Spleen (tissue), 11 donors: Measurements from ENCODE around the gene ZNF714. TPM values are rescaled to one million over a fixed set of nuclear protein-coding genes. Genes with fewer than 3 reads are reported as not detected.

Experiments
- DNase-seq: peaks from one replicate; pipeline ENCODE4 v3.0.0-alpha.2; 2020
- H3K27ac ChIP-seq, 8 donors: fragments of 200-600 bp; sonication (generic) in 7 of 8; 1 replicate in 4 of 8; 2 replicates in 4 of 8; pipeline versions ENCODE4 v1.5.0 to v1.8.0; 2016 to 2021; ENCODE audit warnings: inconsistent platforms in 4 of 8, mild to moderate bottlenecking in 4 of 8, moderate library complexity in 1 of 8
- H3K27me3 ChIP-seq, 7 donors: fragments of 200-600 bp; sonication (generic) in 6 of 7; replicated peaks in 1 of 7; 1 replicate in 4 of 7; 2 replicates in 3 of 7; pipeline versions ENCODE4 v1.5.0 to v1.8.0; 2016 to 2021; ENCODE audit warnings: inconsistent platforms in 3 of 7, mild to moderate bottlenecking in 1 of 7
- H3K36me3 ChIP-seq, 6 donors: fragments of 200-600 bp; sonication (generic) in 5 of 6; 1 replicate in 4 of 6; 2 replicates in 2 of 6; pipeline versions ENCODE4 v1.5.0 to v1.8.0; 2016 to 2021; ENCODE audit warnings: inconsistent platforms in 2 of 6
- H3K4me1 ChIP-seq, 6 donors: fragments of 200-600 bp; sonication (generic) in 5 of 6; 1 replicate in 3 of 6; 2 replicates in 3 of 6; pipeline versions ENCODE4 v1.5.0 to v1.8.0; 2016 to 2021; ENCODE audit warnings: inconsistent platforms in 3 of 6
- H3K4me3 ChIP-seq, 8 donors: fragments of 200-600 bp; sonication (generic) in 7 of 8; 1 replicate in 4 of 8; 2 replicates in 4 of 8; pipeline versions ENCODE4 v1.5.0 to v1.8.0; 2016 to 2021; ENCODE audit warnings: inconsistent platforms in 4 of 8, mild to moderate bottlenecking in 4 of 8, moderate library complexity in 2 of 8
- H3K9me3 ChIP-seq, 8 donors: fragments of 200-600 bp; sonication (generic) in 7 of 8; 1 replicate in 4 of 8; 2 replicates in 4 of 8; pipeline versions ENCODE4 v1.5.0 to v1.8.0; 2016 to 2021; ENCODE audit warnings: inconsistent platforms in 4 of 8
- POLR2A ChIP-seq, 3 donors: fragments of 450-650 bp; IDR thresholded peaks; one replicate each; pipeline ENCODE4 v1.5.1; 2017; ENCODE audit warnings: antibody characterized with exemption in 3 of 3, mild to moderate bottlenecking in 1 of 3
- POLR2AphosphoS5 ChIP-seq, 3 donors: sonication (generic); formaldehyde crosslinking; IDR thresholded peaks; one replicate each; pipeline ENCODE4 v1.5.1; 2017; ENCODE audit warnings: antibody characterized with exemption in 3 of 3
- WGBS, 5 donors: extraction: QIAGEN DNeasy Blood & Tissue Kit in 3 of 5; methylation state at CpG; one replicate each; pipeline versions ENCODE4 v1.1.5 to v1.1.7; 2013 to 2018; 5-methylcytosine and 5-hydroxymethylcytosine counted together
- intact Hi-C: fragments of 100-400 bp; cut with DNase I; formaldehyde crosslinking; loops from one replicate; pipeline ENCODE4 v1.15.0; 2023; ENCODE audit warnings: low total_unique reads
- polyA plus RNA-seq, 3 donors: library from polyadenylated mRNA; stranded (reverse); fragments of 200-250 nt; gene quantifications; one replicate each; pipeline ENCODE4 v1.2.1, GENCODE V29; 2013
- total RNA-seq, 7 donors: library from RNA; depleted of rRNA in 3 of 7; stranded (reverse); fragments of >200 nt in 3 of 7; fragmentation: NEBNext Ultra II Directional in 4 of 7; extraction: Animal tissue kit (Norgen Biotek cat#: 25700) in 4 of 7; gene quantifications; one replicate each; pipeline versions ENCODE4 v1.1.0 to v1.2.1, GENCODE V29; 2016 to 2021
- TF ChIP-seq, protein P1 (sequence below), 11 experiments: fragments of 200-600 bp in 7 of 11; fragments of 450-650 bp in 4 of 11; sonication (generic) in 4 of 11; IDR thresholded peaks in 8 of 11; conservative IDR thresholded peaks in 3 of 11; 1 replicate in 7 of 11; 2 replicates in 4 of 11; pipeline versions ENCODE4 v1.4.0 to v1.8.0; 2016 to 2021; ENCODE audit warnings: antibody characterized with exemption in 11 of 11, inconsistent platforms in 4 of 11, mild to moderate bottlenecking in 1 of 11
- donor health status: healthy with polysubstance abuse.
- donor health status: DM: no; HTN: no; CAD: no; lungs with moderate emphysema.
- donor health status: DM: no; HTN: no; CAD: no.
- donor health status: Bipolar disorder and iron deficiency.
- donor health status: healthy.
- donor health status: DM: no; HTN: no; CAD: no.
- donor health status: DM: yes; HTN: yes; CAD: no.

Gene ZNF714
- total and polyA plus RNA-seq, 10 donors, result 1.2 to 23.7 (median 8.1) TPM

DNA sequence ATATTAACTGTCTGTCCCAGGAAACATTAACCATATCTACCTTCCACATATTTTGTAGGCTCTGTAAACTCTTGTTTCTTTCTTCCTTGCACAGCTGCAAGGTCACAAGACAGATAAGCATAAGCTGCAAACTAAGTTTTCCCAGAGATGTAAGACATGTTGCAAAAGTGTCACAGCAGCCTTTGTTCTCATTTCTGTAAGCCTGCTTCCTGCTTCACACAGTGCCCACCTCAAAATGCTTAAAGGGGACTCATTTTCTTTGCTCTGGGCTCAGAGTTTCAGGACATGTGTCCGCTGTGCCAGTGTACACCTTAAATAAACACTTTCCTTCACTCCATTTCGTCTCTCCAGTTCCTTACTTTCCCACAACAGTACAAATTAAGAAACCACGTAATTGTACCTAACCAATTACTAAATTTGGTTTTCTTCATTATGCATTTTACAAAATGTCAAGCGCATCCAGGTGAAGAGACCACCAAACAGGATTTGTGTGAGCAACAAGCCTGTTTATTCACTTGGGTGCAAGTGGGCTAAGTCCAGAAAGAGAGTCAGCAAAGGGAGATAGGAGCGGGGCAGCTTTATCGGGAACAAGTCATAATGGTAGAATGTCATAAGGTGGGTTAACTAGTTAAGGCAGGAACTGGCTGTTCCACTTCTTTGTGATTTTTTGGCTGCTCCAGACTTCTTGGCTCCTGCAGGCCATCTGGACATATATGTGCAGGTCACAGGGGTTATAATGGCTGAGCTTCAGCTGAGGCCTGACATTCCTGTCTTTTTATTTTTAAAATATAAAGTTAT is 47.1 kb downstream of the ZNF714 start:
- no peak overlapping the region for H3K27ac ChIP-seq
- H3K4me1 ChIP-seq, result no peaks in the 10 kb centered on the region
- no peaks in the 10 kb centered on the region for H3K27me3 ChIP-seq
- intact Hi-C loops, result no loop called here
- TF ChIP-seq, protein P1, sequence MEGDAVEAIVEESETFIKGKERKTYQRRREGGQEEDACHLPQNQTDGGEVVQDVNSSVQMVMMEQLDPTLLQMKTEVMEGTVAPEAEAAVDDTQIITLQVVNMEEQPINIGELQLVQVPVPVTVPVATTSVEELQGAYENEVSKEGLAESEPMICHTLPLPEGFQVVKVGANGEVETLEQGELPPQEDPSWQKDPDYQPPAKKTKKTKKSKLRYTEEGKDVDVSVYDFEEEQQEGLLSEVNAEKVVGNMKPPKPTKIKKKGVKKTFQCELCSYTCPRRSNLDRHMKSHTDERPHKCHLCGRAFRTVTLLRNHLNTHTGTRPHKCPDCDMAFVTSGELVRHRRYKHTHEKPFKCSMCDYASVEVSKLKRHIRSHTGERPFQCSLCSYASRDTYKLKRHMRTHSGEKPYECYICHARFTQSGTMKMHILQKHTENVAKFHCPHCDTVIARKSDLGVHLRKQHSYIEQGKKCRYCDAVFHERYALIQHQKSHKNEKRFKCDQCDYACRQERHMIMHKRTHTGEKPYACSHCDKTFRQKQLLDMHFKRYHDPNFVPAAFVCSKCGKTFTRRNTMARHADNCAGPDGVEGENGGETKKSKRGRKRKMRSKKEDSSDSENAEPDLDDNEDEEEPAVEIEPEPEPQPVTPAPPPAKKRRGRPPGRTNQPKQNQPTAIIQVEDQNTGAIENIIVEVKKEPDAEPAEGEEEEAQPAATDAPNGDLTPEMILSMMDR (IDR thresholded peaks at IDR 0.05 in 8 of 11, conservative IDR thresholded peaks at IDR 0.05 in 3 of 11), result no peak
- TF ChIP-seq POLR2AphosphoS5 (IDR thresholded peaks at IDR 0.05) (no peak), POLR2A (IDR thresholded peaks at IDR 0.05) (no peak)
- H3K4me3 ChIP-seq, result no peak overlapping the region
- WGBS, 5 donors, result 77 to 86% (median 80%) methylated on average over 6 of the region's 6 CpGs
- no peaks in the 10 kb centered on the region for H3K36me3 ChIP-seq
- DNase-seq, result no peak
- H3K9me3 ChIP-seq, result peaks cover 0 to 23% (median 10%) of the 10 kb centered on the region in 8 donors

DNA sequence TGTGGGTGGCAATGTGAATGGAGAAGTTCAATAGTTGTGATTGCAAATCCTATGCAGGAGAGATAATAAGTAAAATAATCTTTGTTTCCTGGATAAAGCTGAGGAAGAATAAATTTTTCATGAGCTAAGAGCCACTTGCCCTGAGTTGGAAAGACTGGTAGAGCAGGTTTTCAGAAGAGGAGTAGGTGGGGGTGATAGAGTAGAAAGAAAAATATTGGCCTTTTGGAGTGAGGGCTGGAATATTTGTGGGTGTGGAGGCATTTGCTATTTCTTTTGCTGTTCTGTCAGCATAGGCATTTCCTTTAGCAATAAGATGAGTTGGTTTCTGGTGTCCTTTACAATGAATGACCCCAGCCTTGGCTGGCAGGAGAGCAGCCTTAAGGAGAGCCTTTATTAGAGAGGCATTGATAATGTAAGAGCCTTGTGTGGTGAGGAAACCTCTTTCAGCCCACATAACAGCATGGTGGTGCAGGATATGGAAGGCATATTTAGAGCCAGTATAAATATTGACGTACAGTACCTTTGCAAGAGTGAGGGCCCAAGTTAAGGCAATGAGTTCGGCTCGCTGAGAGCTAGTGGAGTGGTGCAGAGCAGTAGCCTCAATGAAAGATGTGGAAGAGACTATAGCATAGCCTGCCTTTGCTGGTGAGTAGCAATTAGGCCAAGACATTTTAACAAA is 48.2 kb downstream of the ZNF714 start:
- WGBS, 5 donors, result 62 to 85% (median 65%) methylated on average over 3 of the region's 3 CpGs
- DNase-seq, result no peak

DNA sequence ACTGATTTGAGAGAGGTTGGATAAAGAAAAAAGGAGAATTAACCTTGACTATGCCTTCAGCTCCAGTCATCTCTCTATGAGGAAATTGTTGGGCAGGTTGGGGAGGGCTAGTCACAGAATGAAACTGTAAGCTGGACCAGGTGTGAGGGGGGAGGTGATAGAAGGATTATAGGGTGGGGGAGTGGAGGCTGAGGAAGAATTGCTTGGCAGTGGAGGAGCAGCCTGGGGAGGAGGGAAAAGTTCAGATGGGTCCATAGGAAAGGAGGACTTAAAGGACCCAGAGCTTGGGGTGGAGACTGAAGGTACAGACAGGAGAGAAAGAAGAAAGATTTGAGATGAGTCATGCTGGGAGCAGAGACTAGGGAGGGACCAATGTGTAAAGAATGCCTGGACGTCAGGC is 51.6 kb downstream of the ZNF714 start:
- TF ChIP-seq POLR2A (IDR thresholded peaks at IDR 0.05), result no peak
- TF ChIP-seq, protein P1 (IDR thresholded peaks at IDR 0.05 in 8 of 11, conservative IDR thresholded peaks at IDR 0.05 in 3 of 11), result no peak
- TF ChIP-seq POLR2AphosphoS5 (IDR thresholded peaks at IDR 0.05), result no peak
- no peak for DNase-seq
- Histone ChIP-seq H3K27ac (no peak overlapping the region), H3K4me1 (no peaks in the 10 kb centered on the region), H3K36me3 (no peaks in the 10 kb centered on the region), H3K4me3 (no peak overlapping the region), H3K27me3 (no peaks in the 10 kb centered on the region), H3K9me3 (peaks cover 0 to 9% (median 0%) of the 10 kb centered on the region in 8 donors)
- WGBS, 5 donors, result 50 to 76% (median 67%) methylated on average over 1 of the region's 1 CpG
- intact Hi-C loops, result no loop called here

More for the DNA sequence above, 48.2 kb downstream of the ZNF714 start:
- peaks cover 0 to 23% (median 10%) of the 10 kb centered on the region in 8 donors for H3K9me3 ChIP-seq
- no peaks in the 10 kb centered on the region for H3K36me3 ChIP-seq
- no peaks in the 10 kb centered on the region for H3K27me3 ChIP-seq
- no peak overlapping the region for H3K27ac ChIP-seq
- H3K4me3 ChIP-seq, result no peak overlapping the region
- no peaks in the 10 kb centered on the region for H3K4me1 ChIP-seq
- TF ChIP-seq, protein P1 (IDR thresholded peaks at IDR 0.05 in 8 of 11, conservative IDR thresholded peaks at IDR 0.05 in 3 of 11), result no peak
- no peak for TF ChIP-seq POLR2A (IDR thresholded peaks at IDR 0.05)
- no peak for TF ChIP-seq POLR2AphosphoS5 (IDR thresholded peaks at IDR 0.05)
- intact Hi-C loops, result no loop called here

DNA sequence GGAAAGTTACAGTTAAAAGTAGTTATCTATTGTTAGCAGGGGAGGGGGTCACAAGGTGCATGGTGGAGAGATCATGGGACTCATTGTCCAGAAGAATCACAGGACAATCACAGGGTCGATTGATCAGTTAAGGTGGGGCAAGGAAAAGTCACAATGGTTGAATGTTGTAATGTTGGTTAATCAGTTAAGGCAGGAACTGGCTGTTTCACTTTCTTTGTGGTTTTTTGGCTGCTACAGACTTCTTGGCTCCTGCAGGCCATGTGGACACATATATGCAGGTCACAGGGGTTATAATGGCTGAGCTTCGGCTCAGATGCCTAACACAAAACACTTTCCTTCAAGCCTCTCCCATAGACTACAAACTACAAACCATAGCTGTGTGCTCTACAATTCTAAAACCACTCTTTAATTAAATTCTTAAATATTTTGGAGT is 52.9 kb downstream of the ZNF714 start:
- WGBS, 5 donors, result 44 to 84% (median 70%) methylated on average over 2 of the region's 2 CpGs

More for the DNA sequence above, 52.9 kb downstream of the ZNF714 start:
- Histone ChIP-seq H3K9me3 (peaks cover 0 to 6% (median 0%) of the 10 kb centered on the region in 8 donors), H3K4me3 (no peak overlapping the region), H3K36me3 (no peaks in the 10 kb centered on the region), H3K27me3 (no peaks in the 10 kb centered on the region), H3K4me1 (no peaks in the 10 kb centered on the region), H3K27ac (no peak overlapping the region)
- DNase-seq, result no peak
- intact Hi-C loops, result no loop called here
- TF ChIP-seq POLR2A (IDR thresholded peaks at IDR 0.05) (no peak), POLR2AphosphoS5 (IDR thresholded peaks at IDR 0.05) (no peak)
- TF ChIP-seq, protein P1 (IDR thresholded peaks at IDR 0.05 in 8 of 11, conservative IDR thresholded peaks at IDR 0.05 in 3 of 11), result no peak
